Prostate gland (tissue), 1 donor: ENCODE measurements around the gene RASSF10.

ENCODE experiments used
- POLR2A ChIP-seq: fragments of 450-650 bp; IDR thresholded peaks from one replicate; pipeline ENCODE4 v1.6.1; 2016; ENCODE audit warnings: antibody characterized with exemption, mild to moderate bottlenecking
- POLR2AphosphoS5 ChIP-seq: sonication (generic); formaldehyde crosslinking; IDR thresholded peaks from one replicate; pipeline ENCODE4 v1.6.1; 2017; ENCODE audit warnings: antibody characterized with exemption

DNA sequence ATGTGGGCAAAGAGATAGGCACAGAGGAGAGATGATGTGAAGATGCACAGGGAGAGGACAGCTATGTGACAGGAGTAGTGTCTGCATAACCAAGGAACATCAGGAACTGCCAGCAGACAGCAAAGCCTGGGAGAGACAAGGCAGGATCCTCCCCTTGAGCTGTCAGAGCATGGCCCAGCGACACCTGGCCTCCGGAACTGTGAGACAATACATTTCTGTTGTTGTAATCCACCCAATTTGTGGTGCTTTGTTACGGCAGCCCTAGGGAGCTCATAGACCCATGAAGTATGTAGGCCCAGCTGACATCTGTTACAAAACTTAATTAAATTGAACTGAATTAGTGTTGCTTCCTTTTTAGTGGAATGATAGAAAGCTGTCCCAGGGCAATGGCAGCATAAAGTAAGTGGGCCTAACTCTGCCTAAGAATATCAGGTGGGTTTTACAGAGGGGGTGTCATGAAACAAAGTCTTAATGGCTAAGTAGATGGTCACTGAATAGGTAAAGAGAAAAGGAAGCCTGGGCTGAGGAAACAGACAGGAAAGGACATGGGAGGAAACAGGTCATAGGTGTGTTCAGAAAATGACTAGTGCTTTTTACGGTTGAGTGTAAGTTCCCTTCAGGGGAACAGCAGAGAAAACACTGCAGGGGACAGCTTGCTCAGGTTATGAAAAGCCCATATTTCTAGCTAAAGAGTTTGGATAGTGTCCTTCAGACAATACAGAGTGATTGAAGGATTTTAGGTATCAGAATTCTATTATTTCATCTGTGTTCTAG lies 24.8 kb downstream of the RASSF10 start:
- TF ChIP-seq POLR2A: no peak
- TF ChIP-seq POLR2AphosphoS5: no peak
